Karpas-422 (cell line): ENCODE results near the gene CORO2B. TPM values are rescaled to one million over a fixed set of nuclear protein-coding genes. Genes with fewer than 3 reads are reported as not detected.

Experiments used
- DNase-seq: peaks from one replicate; pipeline ENCODE4 v3.0.0-alpha.2; 2015
- H2AFZ ChIP-seq: fragments of 200-600 bp; sonication (generic); 2 replicates; pipeline ENCODE4 v1.6.1; 2014; ENCODE audit warnings: antibody characterized with exemption, low read length, mixed read lengths
- H3K27ac ChIP-seq: fragments of 200-600 bp; sonication (generic); 2 replicates; pipeline ENCODE4 v1.5.1; 2014; ENCODE audit warnings: mild to moderate bottlenecking, low read length, moderate library complexity
- H3K27me3 ChIP-seq: fragments of 200-600 bp; sonication (generic); 2 replicates; pipeline ENCODE4 v1.6.1; 2014; ENCODE audit warnings: low read length, mixed read lengths
- H3K36me3 ChIP-seq: fragments of 200-600 bp; sonication (generic); 2 replicates; pipeline ENCODE4 v1.6.1; 2014; ENCODE audit warnings: low read length, mixed read lengths; ENCODE audit not compliant: insufficient read depth
- H3K4me1 ChIP-seq: fragments of 200-600 bp; sonication (generic); 2 replicates; pipeline ENCODE4 v1.6.1; 2014; ENCODE audit warnings: mild to moderate bottlenecking, low read length, mixed read lengths
- H3K4me2 ChIP-seq: fragments of 200-600 bp; sonication (generic); 2 replicates; pipeline ENCODE4 v1.6.1; 2014; ENCODE audit warnings: low read length, low read depth, mild to moderate bottlenecking; ENCODE audit not compliant: poor library complexity, severe bottlenecking
- H3K4me3 ChIP-seq: fragments of 200-600 bp; sonication (generic); 2 replicates; pipeline ENCODE4 v1.5.1; 2014; ENCODE audit warnings: mild to moderate bottlenecking, antibody characterized with exemption, low read length, mixed read lengths
- H3K79me2 ChIP-seq: fragments of 200-600 bp; sonication (generic); 2 replicates; pipeline ENCODE4 v1.6.1; 2014; ENCODE audit warnings: mild to moderate bottlenecking, low read length, mixed read lengths
- H3K9ac ChIP-seq: fragments of 200-600 bp; sonication (generic); 2 replicates; pipeline ENCODE4 v1.6.0; 2014; ENCODE audit warnings: low read length
- H3K9me2 ChIP-seq: fragments of 200-600 bp; sonication (generic), shearing (Covaris generic); replicated peaks from 2 replicates; pipeline ENCODE4 v1.6.0; 2014; ENCODE audit warnings: mild to moderate bottlenecking, low read length, moderate library complexity; ENCODE audit not compliant: insufficient read depth
- H3K9me3 ChIP-seq: fragments of 300-700, 200-600 bp; sonication (generic); 2 replicates; pipeline ENCODE4 v1.6.1; 2014; ENCODE audit warnings: low read length, mixed read lengths
- H4K20me1 ChIP-seq: fragments of 200-600 bp; sonication (generic); 2 replicates; pipeline ENCODE4 v1.6.1; 2014; ENCODE audit warnings: mild to moderate bottlenecking, antibody characterized with exemption, low read length, low read depth; ENCODE audit not compliant: insufficient read depth
- total RNA-seq: library from RNA; depleted of rRNA; stranded (reverse); fragments of >200 nt; shearing (Covaris generic); gene quantifications from 2 replicates; pipeline ENCODE4 v1.2.3, GENCODE V29; 2014; ENCODE audit warnings: low replicate concordance

CORO2B gene
- total RNA-seq, 1 experiment from 2014 or later = 0.26 TPM

GRCh38 chr15:68666812-68667450, 88.1 kb downstream of the CORO2B start:
- peaks cover 7% of the 10 kb centered on the region for H3K4me1 ChIP-seq
- H3K4me2 ChIP-seq = no peak overlapping the region
- H3K4me3 ChIP-seq = no peak overlapping the region
- no peaks in the 10 kb centered on the region for H3K9me3 ChIP-seq
- H3K27me3 ChIP-seq = no peaks in the 10 kb centered on the region; the same call in 1 of the 2 replicates
- H2AFZ ChIP-seq = no peak overlapping the region
- H3K27ac ChIP-seq = no peak overlapping the region
- no peak overlapping the region for H3K9ac ChIP-seq
- H3K79me2 ChIP-seq = no peaks in the 10 kb centered on the region
- no peaks in the 10 kb centered on the region for H3K9me2 ChIP-seq
- no peaks in the 10 kb centered on the region for H3K36me3 ChIP-seq
- DNase-seq = no peak
- H4K20me1 ChIP-seq = no peaks in the 10 kb centered on the region

- H3K36me3 ChIP-seq = no peaks in the 10 kb centered on the region
- no peak for DNase-seq
- H4K20me1 ChIP-seq = no peaks in the 10 kb centered on the region
- no peaks in the 10 kb centered on the region; the same call in 1 of the 2 replicates for H3K27me3 ChIP-seq
- H3K9me3 ChIP-seq = no peaks in the 10 kb centered on the region
- H2AFZ ChIP-seq = no peak overlapping the region
- H3K4me3 ChIP-seq = no peak overlapping the region
- no peaks in the 10 kb centered on the region for H3K9me2 ChIP-seq
- no peaks in the 10 kb centered on the region for H3K79me2 ChIP-seq
- no peak overlapping the region for H3K4me2 ChIP-seq
- no peak overlapping the region for H3K9ac ChIP-seq
- no peak overlapping the region for H3K27ac ChIP-seq
- H3K4me1 ChIP-seq = peaks cover 7% of the 10 kb centered on the region
These were observed 89.2 kb downstream of the CORO2B start for GRCh38 chr15:68667800-68668625.

- Histone ChIP-seq H3K27me3 (no peaks in the 10 kb centered on the region; the same call in 1 of the 2 replicates), H3K4me1 (peaks cover 10% of the 10 kb centered on the region), H3K4me3 (no peak overlapping the region), H4K20me1 (no peaks in the 10 kb centered on the region), H3K36me3 (no peaks in the 10 kb centered on the region), H2AFZ (no peak overlapping the region), H3K9me2 (no peaks in the 10 kb centered on the region), H3K9ac (no peak overlapping the region), H3K79me2 (no peaks in the 10 kb centered on the region), H3K9me3 (no peaks in the 10 kb centered on the region), H3K4me2 (no peak overlapping the region), H3K27ac (no peak overlapping the region)
- DNase-seq = no peak
These were observed 90.3 kb downstream of the CORO2B start for GRCh38 chr15:68668926-68669600.

GRCh38 chr15:68672251-68672650, 93.5 kb downstream of the CORO2B start:
- H3K9ac ChIP-seq = no peak overlapping the region
- no peaks in the 10 kb centered on the region for H3K9me2 ChIP-seq
- no peaks in the 10 kb centered on the region; the same call in 1 of the 2 replicates for H3K27me3 ChIP-seq
- H2AFZ ChIP-seq = no peak overlapping the region
- H3K79me2 ChIP-seq = no peaks in the 10 kb centered on the region
- H3K4me2 ChIP-seq = no peak overlapping the region
- no peak overlapping the region for H3K4me3 ChIP-seq
- H3K9me3 ChIP-seq = no peaks in the 10 kb centered on the region
- no peaks in the 10 kb centered on the region for H4K20me1 ChIP-seq
- no peak for DNase-seq
- H3K27ac ChIP-seq = no peak overlapping the region
- peaks cover 3% of the 10 kb centered on the region for H3K4me1 ChIP-seq
- H3K36me3 ChIP-seq = no peaks in the 10 kb centered on the region

- peaks cover 3% of the 10 kb centered on the region for H3K4me1 ChIP-seq
- H3K36me3 ChIP-seq = no peaks in the 10 kb centered on the region
- no peaks in the 10 kb centered on the region for H3K9me3 ChIP-seq
- no peaks in the 10 kb centered on the region for H4K20me1 ChIP-seq
- peak; percentile 40 for DNase-seq
- no peak overlapping the region for H2AFZ ChIP-seq
- H3K9me2 ChIP-seq = no peaks in the 10 kb centered on the region
- no peak overlapping the region for H3K4me2 ChIP-seq
- no peaks in the 10 kb centered on the region for H3K79me2 ChIP-seq
- H3K4me3 ChIP-seq = no peak overlapping the region
- no peaks in the 10 kb centered on the region; the same call in 1 of the 2 replicates for H3K27me3 ChIP-seq
- H3K27ac ChIP-seq = no peak overlapping the region
- H3K9ac ChIP-seq = no peak overlapping the region
These were observed 94.0 kb downstream of the CORO2B start for GRCh38 chr15:68672781-68673205.

- no peaks in the 10 kb centered on the region for H3K27me3 ChIP-seq
- H4K20me1 ChIP-seq = no peaks in the 10 kb centered on the region
- H3K9me3 ChIP-seq = no peaks in the 10 kb centered on the region
- peaks cover 3% of the 10 kb centered on the region for H3K4me1 ChIP-seq
- no peaks in the 10 kb centered on the region for H3K36me3 ChIP-seq
- H3K9me2 ChIP-seq = no peaks in the 10 kb centered on the region
- no peak overlapping the region for H3K27ac ChIP-seq
- H3K9ac ChIP-seq = no peak overlapping the region
- H3K79me2 ChIP-seq = no peaks in the 10 kb centered on the region
- H3K4me3 ChIP-seq = no peak overlapping the region
- peak; percentile 37 for DNase-seq
- no peak overlapping the region for H2AFZ ChIP-seq
- H3K4me2 ChIP-seq = no peak overlapping the region
These were observed 96.2 kb downstream of the CORO2B start for GRCh38 chr15:68674975-68675374.

GRCh38 chr15:68676011-68676605, 97.3 kb downstream of the CORO2B start:
- no peak overlapping the region for H2AFZ ChIP-seq
- no peaks in the 10 kb centered on the region for H3K9me3 ChIP-seq
- H3K9me2 ChIP-seq = no peaks in the 10 kb centered on the region
- no peak overlapping the region for H3K9ac ChIP-seq
- H4K20me1 ChIP-seq = no peaks in the 10 kb centered on the region
- peaks cover 3% of the 10 kb centered on the region for H3K4me1 ChIP-seq
- H3K36me3 ChIP-seq = no peaks in the 10 kb centered on the region
- peak; percentile 66 for DNase-seq
- H3K4me2 ChIP-seq = no peak overlapping the region
- H3K4me3 ChIP-seq = no peak overlapping the region
- H3K27ac ChIP-seq = no peak overlapping the region
- no peaks in the 10 kb centered on the region for H3K27me3 ChIP-seq
- H3K79me2 ChIP-seq = no peaks in the 10 kb centered on the region

GRCh38 chr15:68676926-68677325, 98.1 kb downstream of the CORO2B start:
- no peak overlapping the region for H3K27ac ChIP-seq
- no peak overlapping the region for H3K9ac ChIP-seq
- H3K79me2 ChIP-seq = no peaks in the 10 kb centered on the region
- H3K9me2 ChIP-seq = no peaks in the 10 kb centered on the region
- H4K20me1 ChIP-seq = no peaks in the 10 kb centered on the region
- DNase-seq = peak; percentile 21
- no peaks in the 10 kb centered on the region for H3K36me3 ChIP-seq
- H3K27me3 ChIP-seq = no peaks in the 10 kb centered on the region
- H3K9me3 ChIP-seq = no peaks in the 10 kb centered on the region
- peaks cover 3% of the 10 kb centered on the region for H3K4me1 ChIP-seq
- no peak overlapping the region for H2AFZ ChIP-seq
- H3K4me2 ChIP-seq = no peak overlapping the region
- no peak overlapping the region for H3K4me3 ChIP-seq
